OCI-LY1 (cell line): Measurements from ENCODE around the gene C10orf62.

Experiments
- H2AFZ ChIP-seq: fragments of 200-600 bp; sonication (generic), shearing (Covaris generic); 2 replicates; pipeline ENCODE4 v1.6.0; 2014; ENCODE audit warnings: antibody characterized with exemption, mild to moderate bottlenecking, low read length
- H3F3A ChIP-seq: fragments of 200-600 bp; sonication (generic), shearing (Covaris generic); 2 replicates; pipeline ENCODE4 v1.6.0; 2014; ENCODE audit warnings: mild to moderate bottlenecking, antibody characterized with exemption, low read length, moderate library complexity; ENCODE audit not compliant: insufficient read depth
- H3K27ac ChIP-seq: fragments of 200-600 bp; sonication (generic); 2 replicates; pipeline ENCODE4 v1.5.1; 2014; ENCODE audit warnings: low read length, mixed run types, mild to moderate bottlenecking, low read depth; ENCODE audit not compliant: poor library complexity, severe bottlenecking
- H3K27me3 ChIP-seq: fragments of 200-600 bp; sonication (generic); 2 replicates; pipeline ENCODE4 v1.6.0; 2014; ENCODE audit warnings: antibody characterized with exemption, mild to moderate bottlenecking, low read length, moderate library complexity; ENCODE audit not compliant: insufficient read depth
- H3K36me3 ChIP-seq: fragments of 200-600 bp; sonication (generic); 2 replicates; pipeline ENCODE4 v1.6.1; 2014; ENCODE audit warnings: mild to moderate bottlenecking, antibody characterized with exemption, low read length, moderate library complexity, mixed read lengths; ENCODE audit not compliant: insufficient read depth
- H3K4me1 ChIP-seq: fragments of 200-600 bp; sonication (generic); 2 replicates; pipeline ENCODE4 v1.5.1; 2014; ENCODE audit warnings: mild to moderate bottlenecking, low read length, moderate library complexity; ENCODE audit not compliant: insufficient read depth, severe bottlenecking
- H3K4me2 ChIP-seq: fragments of 200-600 bp; sonication (generic), shearing (Covaris generic); 2 replicates; pipeline ENCODE4 v1.6.1; 2014; ENCODE audit warnings: low read length
- H3K4me3 ChIP-seq: fragments of 200-600 bp; sonication (generic); 2 replicates; pipeline ENCODE4 v1.5.1; 2014; ENCODE audit warnings: low read length, low read depth, mild to moderate bottlenecking, mixed read lengths; ENCODE audit not compliant: poor library complexity, severe bottlenecking
- H3K79me2 ChIP-seq: fragments of 200-600 bp; shearing (Covaris generic); 2 replicates; pipeline ENCODE4 v1.6.1; 2016; ENCODE audit warnings: mixed run types, low read length, mixed read lengths; ENCODE audit not compliant: insufficient read depth
- H3K9ac ChIP-seq: fragments of 200-600 bp; sonication (generic), shearing (Covaris generic); 2 replicates; pipeline ENCODE4 v1.6.1; 2014; ENCODE audit warnings: mild to moderate bottlenecking, low read length, mixed read lengths
- H3K9me2 ChIP-seq: fragments of 200-600 bp; sonication (generic), shearing (Covaris generic); 2 replicates; pipeline ENCODE4 v1.6.1; 2014; ENCODE audit warnings: low read depth, mild to moderate bottlenecking, low read length, mixed read lengths
- H3K9me3 ChIP-seq: fragments of 200-600 bp; shearing (Covaris generic); 2 replicates; pipeline ENCODE4 v1.6.1; 2014; ENCODE audit warnings: low read length, mixed read lengths
- H4K20me1 ChIP-seq: fragments of 200-600 bp; sonication (generic), shearing (Covaris generic); 2 replicates; pipeline ENCODE4 v1.6.0; 2016; ENCODE audit warnings: mild to moderate bottlenecking, low read length; ENCODE audit not compliant: insufficient read depth
- EZH2 ChIP-seq: fragments of 200-600 bp; sonication (generic), shearing (Covaris generic); IDR thresholded peaks from 2 replicates; pipeline ENCODE4 v1.8.0; 2017; ENCODE audit warnings: borderline replicate concordance, mixed run types, mild to moderate bottlenecking, antibody characterized with exemption, low read length, moderate library complexity, mixed read lengths
- TF ChIP-seq, protein P1 (sequence below): fragments of 200-600 bp; sonication (generic), shearing (Covaris generic); IDR thresholded peaks from 2 replicates; pipeline ENCODE4 v1.5.1; 2017; ENCODE audit warnings: mild to moderate bottlenecking, antibody characterized with exemption, low read length, moderate library complexity, mixed read lengths

Gene C10orf62

DNA sequence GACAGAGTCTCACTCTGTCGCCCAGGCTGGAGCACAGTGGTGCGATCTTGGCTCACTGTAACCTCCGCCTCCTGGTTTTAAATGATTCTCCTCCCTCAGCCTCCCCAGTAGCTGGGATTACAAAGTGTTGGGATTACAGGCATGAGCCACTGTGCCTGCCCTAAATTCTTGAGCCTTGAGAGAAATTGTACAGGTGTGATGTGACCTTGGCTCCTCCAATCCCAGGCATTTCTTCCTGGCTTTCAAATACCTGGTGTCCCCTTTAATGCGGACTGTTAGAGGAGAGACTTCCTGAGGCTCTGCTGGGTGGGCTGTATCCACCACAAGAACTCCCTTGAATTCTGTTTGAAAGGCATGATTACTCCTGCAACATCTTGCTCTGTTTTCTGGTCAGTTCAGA, 28.8 kb downstream of the C10orf62 start:
- TF ChIP-seq EZH2: no peak
- TF ChIP-seq, protein P1, sequence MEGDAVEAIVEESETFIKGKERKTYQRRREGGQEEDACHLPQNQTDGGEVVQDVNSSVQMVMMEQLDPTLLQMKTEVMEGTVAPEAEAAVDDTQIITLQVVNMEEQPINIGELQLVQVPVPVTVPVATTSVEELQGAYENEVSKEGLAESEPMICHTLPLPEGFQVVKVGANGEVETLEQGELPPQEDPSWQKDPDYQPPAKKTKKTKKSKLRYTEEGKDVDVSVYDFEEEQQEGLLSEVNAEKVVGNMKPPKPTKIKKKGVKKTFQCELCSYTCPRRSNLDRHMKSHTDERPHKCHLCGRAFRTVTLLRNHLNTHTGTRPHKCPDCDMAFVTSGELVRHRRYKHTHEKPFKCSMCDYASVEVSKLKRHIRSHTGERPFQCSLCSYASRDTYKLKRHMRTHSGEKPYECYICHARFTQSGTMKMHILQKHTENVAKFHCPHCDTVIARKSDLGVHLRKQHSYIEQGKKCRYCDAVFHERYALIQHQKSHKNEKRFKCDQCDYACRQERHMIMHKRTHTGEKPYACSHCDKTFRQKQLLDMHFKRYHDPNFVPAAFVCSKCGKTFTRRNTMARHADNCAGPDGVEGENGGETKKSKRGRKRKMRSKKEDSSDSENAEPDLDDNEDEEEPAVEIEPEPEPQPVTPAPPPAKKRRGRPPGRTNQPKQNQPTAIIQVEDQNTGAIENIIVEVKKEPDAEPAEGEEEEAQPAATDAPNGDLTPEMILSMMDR: no peak
- Histone ChIP-seq H3F3A (no peaks in the 10 kb centered on the region), H3K27me3 (no peaks in the 10 kb centered on the region), H3K4me3 (no peak overlapping the region), H3K36me3 (no peaks in the 10 kb centered on the region), H3K4me1 (no peaks in the 10 kb centered on the region), H3K9ac (no peak overlapping the region), H3K27ac (no peak overlapping the region), H3K4me2 (no peak overlapping the region), H3K9me3 (no peaks in the 10 kb centered on the region), H2AFZ (no peak overlapping the region), H3K79me2 (no peaks in the 10 kb centered on the region), H4K20me1 (no peaks in the 10 kb centered on the region), H3K9me2 (no peaks in the 10 kb centered on the region)

- no peak overlapping the region for H2AFZ ChIP-seq
- TF ChIP-seq, protein P1: no peak
- TF ChIP-seq EZH2: no peak
- H3K27ac ChIP-seq: no peak overlapping the region
- no peak overlapping the region for H3K4me3 ChIP-seq
- no peaks in the 10 kb centered on the region for H3K36me3 ChIP-seq
- H3K79me2 ChIP-seq: no peaks in the 10 kb centered on the region
- no peak overlapping the region for H3K9ac ChIP-seq
- H3K9me3 ChIP-seq: no peaks in the 10 kb centered on the region
- no peaks in the 10 kb centered on the region for H3K27me3 ChIP-seq
- H3K9me2 ChIP-seq: no peaks in the 10 kb centered on the region
- no peak overlapping the region for H3K4me2 ChIP-seq
- no peaks in the 10 kb centered on the region for H4K20me1 ChIP-seq
- H3F3A ChIP-seq: no peaks in the 10 kb centered on the region
- H3K4me1 ChIP-seq: no peaks in the 10 kb centered on the region
Measured at GRCh38 chr10:97618733-97619132, 29.2 kb downstream of the C10orf62 start.

- Histone ChIP-seq H3K9ac (no peak overlapping the region), H3K36me3 (no peaks in the 10 kb centered on the region), H3K9me3 (no peaks in the 10 kb centered on the region), H3F3A (no peaks in the 10 kb centered on the region), H3K4me2 (no peak overlapping the region), H3K9me2 (no peaks in the 10 kb centered on the region), H3K27ac (no peak overlapping the region), H3K27me3 (no peaks in the 10 kb centered on the region), H3K79me2 (no peaks in the 10 kb centered on the region), H4K20me1 (no peaks in the 10 kb centered on the region), H3K4me1 (no peaks in the 10 kb centered on the region), H2AFZ (no peak overlapping the region), H3K4me3 (no peak overlapping the region)
- TF ChIP-seq, protein P1: no peak
- no peak for TF ChIP-seq EZH2
Measured at GRCh38 chr10:97623277-97623676, 33.8 kb downstream of the C10orf62 start.
